GM23338 (cell line): ENCODE measurements around the gene MINK1.

Source experiments
- CREB1 ChIP-seq: fragments of 250-450 bp; sonication (Bioruptor Pico); IDR thresholded peaks from 2 replicates; pipeline ENCODE4 v1.5.0; 2020; ENCODE audit warnings: low read depth, mild to moderate bottlenecking, moderate library complexity
- EZH2 ChIP-seq: fragments of 200-600 bp; sonication (generic); IDR thresholded peaks from one replicate; pipeline ENCODE4 v1.8.0; 2017; ENCODE audit warnings: antibody characterized with exemption, mild to moderate bottlenecking, low read depth; ENCODE audit not compliant: unreplicated experiment
- POLR2AphosphoS5 ChIP-seq: IDR thresholded peaks from 2 replicates; pipeline ENCODE4 v1.6.1; 2016; ENCODE audit warnings: antibody characterized with exemption, low read depth
- TF ChIP-seq, protein P1 (sequence below), 2 experiments: fragments of 200-600 bp in 1 of 2; sonication (generic) in 1 of 2; conservative IDR thresholded peaks; 2 replicates each; pipeline versions ENCODE4 v1.5.1 to v1.6.1; 2016 to 2017; ENCODE audit warnings: antibody characterized with exemption in 2 of 2, low read depth in 2 of 2, mild to moderate bottlenecking in 2 of 2, moderate library complexity in 1 of 2

DNA sequence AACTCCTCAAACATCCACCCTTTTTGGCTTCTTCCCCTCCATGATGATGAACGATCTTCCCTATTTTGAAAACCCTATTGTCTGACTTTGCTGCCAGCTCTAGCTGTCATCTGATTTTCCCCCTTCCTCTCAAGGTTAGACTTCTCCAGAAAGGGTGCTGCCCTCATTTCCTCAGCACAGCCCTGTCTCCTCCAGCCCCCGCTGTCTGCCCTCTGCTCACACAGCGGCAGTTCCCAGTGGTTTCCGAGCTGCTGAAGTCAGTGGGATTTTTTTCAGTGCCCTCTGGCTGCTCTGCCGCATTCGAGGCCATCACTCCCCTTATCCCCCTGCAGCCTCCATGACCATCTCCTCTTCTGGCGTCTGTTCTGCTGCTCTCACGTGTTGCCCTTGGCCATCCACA lies 39.6 kb downstream of the MINK1 start:
- TF ChIP-seq, protein P1, sequence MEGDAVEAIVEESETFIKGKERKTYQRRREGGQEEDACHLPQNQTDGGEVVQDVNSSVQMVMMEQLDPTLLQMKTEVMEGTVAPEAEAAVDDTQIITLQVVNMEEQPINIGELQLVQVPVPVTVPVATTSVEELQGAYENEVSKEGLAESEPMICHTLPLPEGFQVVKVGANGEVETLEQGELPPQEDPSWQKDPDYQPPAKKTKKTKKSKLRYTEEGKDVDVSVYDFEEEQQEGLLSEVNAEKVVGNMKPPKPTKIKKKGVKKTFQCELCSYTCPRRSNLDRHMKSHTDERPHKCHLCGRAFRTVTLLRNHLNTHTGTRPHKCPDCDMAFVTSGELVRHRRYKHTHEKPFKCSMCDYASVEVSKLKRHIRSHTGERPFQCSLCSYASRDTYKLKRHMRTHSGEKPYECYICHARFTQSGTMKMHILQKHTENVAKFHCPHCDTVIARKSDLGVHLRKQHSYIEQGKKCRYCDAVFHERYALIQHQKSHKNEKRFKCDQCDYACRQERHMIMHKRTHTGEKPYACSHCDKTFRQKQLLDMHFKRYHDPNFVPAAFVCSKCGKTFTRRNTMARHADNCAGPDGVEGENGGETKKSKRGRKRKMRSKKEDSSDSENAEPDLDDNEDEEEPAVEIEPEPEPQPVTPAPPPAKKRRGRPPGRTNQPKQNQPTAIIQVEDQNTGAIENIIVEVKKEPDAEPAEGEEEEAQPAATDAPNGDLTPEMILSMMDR (conservative IDR thresholded peaks at IDR 0.05; ENCODE audit: low read depth in 2 of 2): no peak
- TF ChIP-seq POLR2AphosphoS5: no peak
- TF ChIP-seq EZH2: no peak
- TF ChIP-seq CREB1 (CRISPR knock-in tag): no peak
